Left colon (tissue), 2 donors: ENCODE measurements around the gene CRLF3. TPM values are rescaled to one million over a fixed set of nuclear protein-coding genes. Genes with fewer than 3 reads are reported as not detected.
"Not testable (repeated sequence)": the region's sequence is repeated elsewhere in the genome, so short reads cannot be mapped to it uniquely, and the experiment has no call there.

Experiments used
- ATAC-seq: fragments of 200-7000 bp; cut with Tn5 transposase; one replicate; pipeline ENCODE4 v1.9.1; 2020; ENCODE audit warnings: mild to moderate bottlenecking, moderate library complexity
- DNase-seq, 2 donors: peaks; one replicate each; pipeline ENCODE4 v3.0.0-alpha.2; 2020
- intact Hi-C, 2 donors: fragments of 100-400 bp; cut with DNase I in 1 of 2; cut with micrococcal nuclease in 1 of 2; formaldehyde crosslinking; loops; one replicate each; pipeline versions ENCODE4 v1.11.2 to v1.14.0; 2022; cut with DNase I, micrococcal nuclease
- total RNA-seq, 2 donors: library from RNA; stranded (reverse); fragmentation: NEBNext Ultra II Directional; extraction: Animal tissue kit (Norgen Biotek cat#: 25700); gene quantifications; one replicate each; pipeline ENCODE4 v1.2.1, GENCODE V29; 2021
- donor health status: DM: no; HTN: no; CAD: no.
- donor health status: DM: yes; HTN: yes; CAD: no.

Gene CRLF3
- total RNA-seq, 2 donors from 2014 or later = 13.5 to 15.5 TPM

GRCh38 chr17:30767641-30768404, 56.7 kb downstream of the CRLF3 start:
- intact Hi-C loops, DNase-seq, ATAC-seq: not testable (repeated sequence)

- DNase-seq = no peak
- intact Hi-C loops = no loop called here
- ATAC-seq = no peak
These were observed 63.4 kb downstream of the CRLF3 start for GRCh38 chr17:30761060-30761459.

- ATAC-seq, DNase-seq, intact Hi-C loops: not testable (repeated sequence)
These were observed 71.2 kb downstream of the CRLF3 start for GRCh38 chr17:30753291-30753690.

GRCh38 chr17:30750982-30751381, 73.5 kb downstream of the CRLF3 start:
- DNase-seq, ATAC-seq, intact Hi-C loops: not testable (repeated sequence)

- intact Hi-C loops, ATAC-seq, DNase-seq: not testable (repeated sequence)
These were observed 76.9 kb downstream of the CRLF3 start for GRCh38 chr17:30747621-30748020.

GRCh38 chr17:30742669-30743068, 81.8 kb downstream of the CRLF3 start:
- intact Hi-C loops, ATAC-seq, DNase-seq: not testable (repeated sequence)

GRCh38 chr17:30736371-30736770, 88.1 kb downstream of the CRLF3 start:
- intact Hi-C loops, DNase-seq, ATAC-seq: not testable (repeated sequence)

GRCh38 chr17:30735644-30736043, 88.8 kb downstream of the CRLF3 start:
- ATAC-seq, intact Hi-C loops, DNase-seq: not testable (repeated sequence)

- intact Hi-C loops, ATAC-seq, DNase-seq: not testable (repeated sequence)
These were observed 89.3 kb downstream of the CRLF3 start for GRCh38 chr17:30735206-30735605.

- intact Hi-C loops, ATAC-seq, DNase-seq: not testable (repeated sequence)
These were observed 90.3 kb downstream of the CRLF3 start for GRCh38 chr17:30734153-30734552.

Other genes starting within 250 kb of the CRLF3 start
- gene ATAD5, start 7.3 kb upstream of the CRLF3 start, total RNA-seq = 1 to 10 TPM; 2.0 to 3.7 TPM
- 10 to 100 TPM; 11.8 to 17.8 TPM for gene TEFM, start 81.5 kb upstream of the CRLF3 start, total RNA-seq
- 10 to 100 TPM in 1 of 2 donors, 1 to 10 TPM in 1; 6.2 to 14.4 TPM for gene ADAP2, start 97.3 kb upstream of the CRLF3 start, total RNA-seq
- 10 to 100 TPM; 19.2 to 27.0 TPM for gene RNF135, start 146.3 kb upstream of the CRLF3 start, total RNA-seq